Spleen (tissue), 11 donors: ENCODE data around the gene CSF3R. TPM values are rescaled to one million over a fixed set of nuclear protein-coding genes. Genes with fewer than 3 reads are reported as not detected.

ENCODE experiments used
- DNase-seq: peaks from one replicate; pipeline ENCODE4 v3.0.0-alpha.2; 2020
- H3K27ac ChIP-seq, 8 donors: fragments of 200-600 bp; sonication (generic) in 7 of 8; 1 replicate in 4 of 8; 2 replicates in 4 of 8; pipeline versions ENCODE4 v1.5.0 to v1.8.0; 2016 to 2021; ENCODE audit warnings: inconsistent platforms in 4 of 8, mild to moderate bottlenecking in 4 of 8, moderate library complexity in 1 of 8
- H3K27me3 ChIP-seq, 7 donors: fragments of 200-600 bp; sonication (generic) in 6 of 7; replicated peaks in 1 of 7; 1 replicate in 4 of 7; 2 replicates in 3 of 7; pipeline versions ENCODE4 v1.5.0 to v1.8.0; 2016 to 2021; ENCODE audit warnings: inconsistent platforms in 3 of 7, mild to moderate bottlenecking in 1 of 7
- H3K36me3 ChIP-seq, 6 donors: fragments of 200-600 bp; sonication (generic) in 5 of 6; 1 replicate in 4 of 6; 2 replicates in 2 of 6; pipeline versions ENCODE4 v1.5.0 to v1.8.0; 2016 to 2021; ENCODE audit warnings: inconsistent platforms in 2 of 6
- H3K4me1 ChIP-seq, 6 donors: fragments of 200-600 bp; sonication (generic) in 5 of 6; 1 replicate in 3 of 6; 2 replicates in 3 of 6; pipeline versions ENCODE4 v1.5.0 to v1.8.0; 2016 to 2021; ENCODE audit warnings: inconsistent platforms in 3 of 6
- H3K4me3 ChIP-seq, 8 donors: fragments of 200-600 bp; sonication (generic) in 7 of 8; 1 replicate in 4 of 8; 2 replicates in 4 of 8; pipeline versions ENCODE4 v1.5.0 to v1.8.0; 2016 to 2021; ENCODE audit warnings: inconsistent platforms in 4 of 8, mild to moderate bottlenecking in 4 of 8, moderate library complexity in 2 of 8
- H3K9me3 ChIP-seq, 8 donors: fragments of 200-600 bp; sonication (generic) in 7 of 8; 1 replicate in 4 of 8; 2 replicates in 4 of 8; pipeline versions ENCODE4 v1.5.0 to v1.8.0; 2016 to 2021; ENCODE audit warnings: inconsistent platforms in 4 of 8
- POLR2A ChIP-seq, 3 donors: fragments of 450-650 bp; IDR thresholded peaks; one replicate each; pipeline ENCODE4 v1.5.1; 2017; ENCODE audit warnings: antibody characterized with exemption in 3 of 3, mild to moderate bottlenecking in 1 of 3
- POLR2AphosphoS5 ChIP-seq, 3 donors: sonication (generic); formaldehyde crosslinking; IDR thresholded peaks; one replicate each; pipeline ENCODE4 v1.5.1; 2017; ENCODE audit warnings: antibody characterized with exemption in 3 of 3
- WGBS, 5 donors: extraction: QIAGEN DNeasy Blood & Tissue Kit in 3 of 5; methylation state at CpG; one replicate each; pipeline versions ENCODE4 v1.1.5 to v1.1.7; 2013 to 2018; 5-methylcytosine and 5-hydroxymethylcytosine counted together
- intact Hi-C: fragments of 100-400 bp; cut with DNase I; formaldehyde crosslinking; loops from one replicate; pipeline ENCODE4 v1.15.0; 2023; ENCODE audit warnings: low total_unique reads
- polyA plus RNA-seq, 3 donors: library from polyadenylated mRNA; stranded (reverse); fragments of 200-250 nt; gene quantifications; one replicate each; pipeline ENCODE4 v1.2.1, GENCODE V29; 2013
- total RNA-seq, 7 donors: library from RNA; depleted of rRNA in 3 of 7; stranded (reverse); fragments of >200 nt in 3 of 7; fragmentation: NEBNext Ultra II Directional in 4 of 7; extraction: Animal tissue kit (Norgen Biotek cat#: 25700) in 4 of 7; gene quantifications; one replicate each; pipeline versions ENCODE4 v1.1.0 to v1.2.1, GENCODE V29; 2016 to 2021
- TF ChIP-seq, protein P1 (sequence below), 11 experiments: fragments of 200-600 bp in 7 of 11; fragments of 450-650 bp in 4 of 11; sonication (generic) in 4 of 11; IDR thresholded peaks in 8 of 11; conservative IDR thresholded peaks in 3 of 11; 1 replicate in 7 of 11; 2 replicates in 4 of 11; pipeline versions ENCODE4 v1.4.0 to v1.8.0; 2016 to 2021; ENCODE audit warnings: antibody characterized with exemption in 11 of 11, inconsistent platforms in 4 of 11, mild to moderate bottlenecking in 1 of 11
- donor health status: healthy with polysubstance abuse.
- donor health status: DM: no; HTN: no; CAD: no; lungs with moderate emphysema.
- donor health status: DM: no; HTN: no; CAD: no.
- donor health status: Bipolar disorder and iron deficiency.
- donor health status: healthy.
- donor health status: DM: no; HTN: no; CAD: no.
- donor health status: DM: yes; HTN: yes; CAD: no.

CSF3R gene
- total and polyA plus RNA-seq, 10 donors = 8.9 to 795 (median 220) TPM

DNA sequence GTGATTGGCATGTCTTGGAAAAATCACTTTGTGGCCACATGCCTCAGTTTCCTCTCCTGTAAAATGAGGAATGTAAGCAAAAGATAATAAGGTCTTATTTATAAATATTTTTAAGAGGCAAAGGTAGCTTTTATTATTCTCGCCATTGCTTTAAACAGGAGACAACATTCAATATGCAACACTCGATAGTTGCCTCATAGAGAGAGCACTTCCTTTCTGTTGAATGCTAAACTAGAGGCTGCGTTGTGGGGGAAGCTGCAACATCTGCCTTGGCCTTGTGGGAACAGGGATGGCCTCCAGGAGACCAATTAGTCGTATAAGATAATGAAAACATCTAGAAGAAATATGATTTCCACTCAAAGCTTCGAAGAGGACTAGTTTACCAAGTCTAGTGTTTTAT is 36.0 kb downstream of the CSF3R start:
- DNase-seq = peak; percentile 11
- H3K27ac ChIP-seq = peak overlapping the region in 4 of 8 donors; percentile 39 to 65 (median 46)
- TF ChIP-seq, protein P1, sequence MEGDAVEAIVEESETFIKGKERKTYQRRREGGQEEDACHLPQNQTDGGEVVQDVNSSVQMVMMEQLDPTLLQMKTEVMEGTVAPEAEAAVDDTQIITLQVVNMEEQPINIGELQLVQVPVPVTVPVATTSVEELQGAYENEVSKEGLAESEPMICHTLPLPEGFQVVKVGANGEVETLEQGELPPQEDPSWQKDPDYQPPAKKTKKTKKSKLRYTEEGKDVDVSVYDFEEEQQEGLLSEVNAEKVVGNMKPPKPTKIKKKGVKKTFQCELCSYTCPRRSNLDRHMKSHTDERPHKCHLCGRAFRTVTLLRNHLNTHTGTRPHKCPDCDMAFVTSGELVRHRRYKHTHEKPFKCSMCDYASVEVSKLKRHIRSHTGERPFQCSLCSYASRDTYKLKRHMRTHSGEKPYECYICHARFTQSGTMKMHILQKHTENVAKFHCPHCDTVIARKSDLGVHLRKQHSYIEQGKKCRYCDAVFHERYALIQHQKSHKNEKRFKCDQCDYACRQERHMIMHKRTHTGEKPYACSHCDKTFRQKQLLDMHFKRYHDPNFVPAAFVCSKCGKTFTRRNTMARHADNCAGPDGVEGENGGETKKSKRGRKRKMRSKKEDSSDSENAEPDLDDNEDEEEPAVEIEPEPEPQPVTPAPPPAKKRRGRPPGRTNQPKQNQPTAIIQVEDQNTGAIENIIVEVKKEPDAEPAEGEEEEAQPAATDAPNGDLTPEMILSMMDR (IDR thresholded peaks at IDR 0.05 in 8 of 11, conservative IDR thresholded peaks at IDR 0.05 in 3 of 11) = no peak
- no peak for TF ChIP-seq POLR2A (IDR thresholded peaks at IDR 0.05)
- no peak for TF ChIP-seq POLR2AphosphoS5 (IDR thresholded peaks at IDR 0.05)
- peak overlapping the region in 1 of 8 donors; percentile 3 for H3K4me3 ChIP-seq
- intact Hi-C loops = no loop called here
- peaks cover 0 to 50% (median 14%) of the 10 kb centered on the region in 6 donors for H3K4me1 ChIP-seq
- no peaks in the 10 kb centered on the region for H3K27me3 ChIP-seq
- H3K36me3 ChIP-seq = no peaks in the 10 kb centered on the region
- WGBS, 5 donors = 23 to 49% (median 33%) methylated on average over 5 of the region's 5 CpGs
- H3K9me3 ChIP-seq = no peaks in the 10 kb centered on the region

DNA sequence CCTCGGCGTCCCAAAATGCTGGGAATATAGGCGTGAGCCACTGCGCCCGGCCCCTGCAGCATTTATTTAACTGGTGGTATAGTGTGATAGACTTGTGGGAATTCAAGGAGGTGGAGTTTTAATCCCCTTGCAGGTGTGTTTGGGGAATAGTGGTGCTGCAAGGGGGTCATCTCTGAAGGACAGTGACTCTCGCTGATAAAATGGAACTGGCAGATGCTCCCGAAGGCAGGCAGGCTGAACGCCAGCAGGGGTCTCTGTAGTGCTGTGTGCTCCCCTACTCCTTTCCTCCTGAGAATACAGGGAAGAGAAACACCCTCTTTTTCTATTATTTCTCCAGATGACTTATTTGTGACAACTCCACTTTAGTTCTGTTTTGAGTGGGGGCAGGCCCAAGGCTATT is 36.4 kb downstream of the CSF3R start:
- peak; percentile 54 for DNase-seq
- peak overlapping the region in 4 of 8 donors; percentile 39 to 65 (median 46) for H3K27ac ChIP-seq
- no peaks in the 10 kb centered on the region for H3K27me3 ChIP-seq
- H3K9me3 ChIP-seq = no peaks in the 10 kb centered on the region
- TF ChIP-seq POLR2A (IDR thresholded peaks at IDR 0.05) (no peak), POLR2AphosphoS5 (IDR thresholded peaks at IDR 0.05) (no peak)
- TF ChIP-seq, protein P1 (IDR thresholded peaks at IDR 0.05 in 8 of 11, conservative IDR thresholded peaks at IDR 0.05 in 3 of 11) = peak in 6 of 11 experiments; percentile 13 to 41 (median 22)
- WGBS, 5 donors = 55 to 59% (median 57%) methylated on average over 8 of the region's 8 CpGs
- H3K4me3 ChIP-seq = peak overlapping the region in 1 of 8 donors; percentile 3
- intact Hi-C loops = no loop called here
- no peaks in the 10 kb centered on the region for H3K36me3 ChIP-seq
- peaks cover 0 to 46% (median 12%) of the 10 kb centered on the region in 6 donors for H3K4me1 ChIP-seq

DNA sequence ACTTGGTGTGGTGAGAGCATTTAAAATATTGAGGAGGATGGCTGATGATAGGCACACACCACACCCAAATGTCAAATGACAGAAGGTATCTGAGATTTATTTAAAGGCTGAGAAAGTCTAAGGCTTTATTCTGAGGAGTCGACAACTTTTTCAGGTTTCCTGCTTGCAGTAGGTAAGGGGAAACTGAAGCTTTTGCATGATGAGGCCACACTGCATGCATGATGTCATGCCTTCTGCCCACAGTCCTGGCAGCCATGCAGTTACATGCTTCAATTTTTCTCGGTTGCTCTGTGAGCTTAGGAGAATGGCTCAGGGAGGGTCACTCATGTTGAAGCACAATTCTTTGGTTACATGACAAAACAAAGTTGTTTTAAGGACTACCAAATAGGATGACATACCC is 39.4 kb downstream of the CSF3R start:
- no peak for DNase-seq
- WGBS, 5 donors = 63 to 89% (median 76%) methylated on average over 2 of the region's 2 CpGs
- TF ChIP-seq POLR2AphosphoS5 (IDR thresholded peaks at IDR 0.05) = no peak
- H3K9me3 ChIP-seq = no peaks in the 10 kb centered on the region
- no peaks in the 10 kb centered on the region for H3K27me3 ChIP-seq
- H3K36me3 ChIP-seq = no peaks in the 10 kb centered on the region
- H3K4me3 ChIP-seq = no peak overlapping the region
- peaks cover 0 to 16% (median 0%) of the 10 kb centered on the region in 6 donors for H3K4me1 ChIP-seq
- no peak overlapping the region for H3K27ac ChIP-seq
- intact Hi-C loops = no loop called here

DNA sequence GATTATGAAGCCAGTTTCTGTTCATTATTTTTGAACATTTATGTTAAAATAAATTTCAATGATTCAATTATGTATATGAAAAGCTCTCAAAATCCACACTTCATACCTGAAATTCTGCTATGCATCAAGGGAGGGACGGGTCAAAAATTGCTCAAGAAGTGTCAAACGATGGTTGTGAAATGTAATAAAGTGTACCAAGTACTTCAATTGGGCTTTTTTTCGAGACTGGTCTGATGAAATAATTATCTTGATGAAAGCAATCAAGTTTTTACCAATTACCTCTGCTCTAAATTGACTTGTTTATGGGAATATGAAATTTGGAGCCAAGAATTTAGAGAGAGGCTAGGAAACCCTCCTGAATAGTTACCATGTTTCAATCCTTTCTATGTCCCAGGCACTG is 40.4 kb downstream of the CSF3R start:
- Histone ChIP-seq H3K9me3 (no peaks in the 10 kb centered on the region), H3K4me1 (peaks cover 0 to 13% (median 0%) of the 10 kb centered on the region in 6 donors), H3K27ac (no peak overlapping the region), H3K4me3 (no peak overlapping the region), H3K27me3 (no peaks in the 10 kb centered on the region), H3K36me3 (no peaks in the 10 kb centered on the region)
- DNase-seq = no peak
- no peak for TF ChIP-seq POLR2A (IDR thresholded peaks at IDR 0.05)
- no peak for TF ChIP-seq POLR2AphosphoS5 (IDR thresholded peaks at IDR 0.05)
- TF ChIP-seq, protein P1 (IDR thresholded peaks at IDR 0.05 in 8 of 11, conservative IDR thresholded peaks at IDR 0.05 in 3 of 11) = no peak
- intact Hi-C loops = no loop called here
- 53 to 87% (median 67%) methylated on average over 3 of the region's 3 CpGs for WGBS, 5 donors

DNA sequence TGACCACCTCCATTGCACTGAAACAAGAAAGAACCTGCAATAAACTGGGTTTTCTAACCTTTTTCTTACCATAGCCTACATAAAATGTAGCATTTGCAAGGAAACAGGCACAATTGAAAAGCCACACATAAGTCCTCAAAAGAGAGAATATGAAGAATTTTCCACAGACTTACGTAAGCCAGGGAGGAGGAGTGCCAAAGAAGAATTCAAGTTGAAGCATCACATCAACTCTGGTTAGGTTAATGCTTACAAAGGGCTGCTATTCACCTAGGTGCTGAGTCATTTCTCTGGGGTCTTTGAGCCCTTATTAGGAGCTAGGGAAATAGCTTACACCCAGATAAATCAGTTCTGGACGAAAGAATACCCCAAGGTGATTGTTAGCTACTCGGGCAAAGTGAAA is 42.1 kb downstream of the CSF3R start:
- no peak for DNase-seq

More for the DNA sequence above, 42.1 kb downstream of the CSF3R start:
- no peaks in the 10 kb centered on the region for H3K4me1 ChIP-seq
- H3K27me3 ChIP-seq = no peaks in the 10 kb centered on the region
- no peaks in the 10 kb centered on the region for H3K36me3 ChIP-seq
- TF ChIP-seq POLR2AphosphoS5 (IDR thresholded peaks at IDR 0.05) (no peak), POLR2A (IDR thresholded peaks at IDR 0.05) (no peak)
- TF ChIP-seq, protein P1 (IDR thresholded peaks at IDR 0.05 in 8 of 11, conservative IDR thresholded peaks at IDR 0.05 in 3 of 11) = no peak
- H3K9me3 ChIP-seq = no peaks in the 10 kb centered on the region
- WGBS, 5 donors = 81 to 98% (median 91%) methylated on average over 3 of the region's 3 CpGs
- intact Hi-C loops = no loop called here
- no peak overlapping the region for H3K4me3 ChIP-seq
- no peak overlapping the region for H3K27ac ChIP-seq
